HG03135 (cell line): ENCODE data around the gene P2RY11.

Source experiments
- ATAC-seq: cut with Tn5 transposase; IDR thresholded peaks from one replicate; pipeline ENCODE4 v1.9.1; 2021; ENCODE audit warnings: mild to moderate bottlenecking, moderate library complexity; ENCODE audit not compliant: unreplicated experiment

Gene P2RY11, protein sequence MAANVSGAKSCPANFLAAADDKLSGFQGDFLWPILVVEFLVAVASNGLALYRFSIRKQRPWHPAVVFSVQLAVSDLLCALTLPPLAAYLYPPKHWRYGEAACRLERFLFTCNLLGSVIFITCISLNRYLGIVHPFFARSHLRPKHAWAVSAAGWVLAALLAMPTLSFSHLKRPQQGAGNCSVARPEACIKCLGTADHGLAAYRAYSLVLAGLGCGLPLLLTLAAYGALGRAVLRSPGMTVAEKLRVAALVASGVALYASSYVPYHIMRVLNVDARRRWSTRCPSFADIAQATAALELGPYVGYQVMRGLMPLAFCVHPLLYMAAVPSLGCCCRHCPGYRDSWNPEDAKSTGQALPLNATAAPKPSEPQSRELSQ

DNA sequence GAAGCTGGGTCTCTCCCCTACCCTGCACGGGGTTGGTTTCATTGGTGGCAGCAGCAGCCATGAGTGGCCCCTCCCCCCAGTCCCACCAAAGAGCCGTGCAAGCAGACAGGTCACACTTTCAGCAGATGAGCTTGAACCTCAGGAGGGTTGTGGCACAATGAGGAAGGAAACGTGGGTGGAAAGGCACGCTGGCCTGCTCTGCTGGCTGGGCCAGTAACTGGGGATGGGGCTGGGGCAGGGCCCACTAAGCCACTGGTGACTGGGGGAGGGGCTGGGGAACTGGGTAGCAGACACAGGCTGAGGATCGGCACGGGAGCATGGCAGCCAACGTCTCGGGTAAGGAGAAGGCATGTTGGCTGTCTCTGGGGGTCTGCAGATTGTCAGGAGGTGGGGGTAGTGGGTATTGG is at the start of gene P2RY11:
Gene P2RY11 (plus strand): TSS at position 289 of the 407 bp plus-strand sequence. CDS start 29 bp downstream, at position 318.
- no peak for ATAC-seq

DNA sequence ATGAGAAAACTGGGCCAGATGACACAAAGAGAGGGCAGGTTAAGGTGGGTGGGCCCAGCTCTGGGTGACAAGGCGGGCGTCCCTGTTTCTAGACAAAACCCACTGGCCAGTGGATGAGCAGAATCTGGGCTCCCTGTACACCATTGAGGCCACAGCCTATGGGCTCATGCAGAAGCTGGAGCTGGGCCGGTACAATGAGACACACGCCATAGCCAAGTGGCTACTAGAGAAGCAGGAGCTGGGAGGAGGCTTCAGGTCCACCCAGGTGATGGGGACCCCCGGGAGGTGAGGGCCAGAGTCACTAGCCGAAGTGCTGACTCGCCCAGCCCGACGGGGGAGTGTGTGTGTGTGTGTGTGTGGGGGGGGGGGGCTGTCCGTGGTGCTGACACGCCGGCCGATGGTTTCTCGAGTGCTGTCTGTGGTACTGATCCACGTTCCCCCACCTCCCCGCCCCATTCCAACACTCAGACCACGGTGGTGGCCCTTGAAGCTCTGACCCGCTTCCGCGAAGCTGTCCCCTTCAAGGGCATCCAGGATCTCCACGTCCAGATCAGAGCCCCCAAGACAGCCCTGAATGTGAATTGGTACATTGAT is 49.7 kb upstream of the P2RY11 start:
- no peak for ATAC-seq

DNA sequence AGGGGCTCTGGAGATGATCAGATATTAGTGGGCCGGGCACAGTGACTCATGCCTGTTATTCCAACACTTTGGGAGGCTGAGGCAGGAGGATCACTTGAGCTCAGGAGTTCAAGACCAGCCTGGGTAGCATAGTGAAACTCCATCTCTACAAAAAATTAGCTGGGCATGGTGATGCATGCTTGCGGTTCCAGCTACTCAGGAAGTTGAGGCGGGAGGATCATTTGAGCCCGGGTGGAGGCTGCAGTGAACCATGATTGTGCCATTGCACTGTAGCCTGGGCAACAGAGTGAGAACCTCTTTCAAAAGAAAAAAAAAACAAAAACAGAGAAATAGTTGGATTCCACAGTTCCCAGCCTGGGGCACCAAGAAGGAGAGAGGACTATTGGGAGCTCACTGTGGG is 43.3 kb upstream of the P2RY11 start:
- ATAC-seq, result no peak

GRCh38 chr19:10069046-10069445 is 42.4 kb upstream of the P2RY11 start:
- ATAC-seq, result no peak

- ATAC-seq, result no peak
These were observed 40.6 kb upstream of the P2RY11 start for GRCh38 chr19:10070730-10071446.

DNA sequence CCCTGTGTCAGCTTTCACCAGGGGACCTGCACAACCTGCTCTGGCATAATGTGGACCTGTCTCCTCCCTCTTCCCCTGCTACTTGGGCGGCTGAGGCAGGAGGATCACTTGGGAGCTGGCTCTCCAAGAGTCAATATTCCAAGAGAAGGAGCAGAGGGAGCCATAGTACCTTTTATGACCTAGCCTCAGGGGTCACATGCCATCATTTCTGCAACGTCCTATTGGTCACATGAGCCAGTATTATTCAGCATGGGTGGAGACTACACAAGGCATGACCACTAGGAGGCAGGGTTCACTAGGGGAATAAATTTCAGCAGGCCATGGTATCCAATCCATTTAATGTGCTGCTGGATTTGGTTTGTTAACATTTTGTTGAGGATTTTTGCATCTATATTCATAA is 37.3 kb upstream of the P2RY11 start:
- ATAC-seq, result no peak

DNA sequence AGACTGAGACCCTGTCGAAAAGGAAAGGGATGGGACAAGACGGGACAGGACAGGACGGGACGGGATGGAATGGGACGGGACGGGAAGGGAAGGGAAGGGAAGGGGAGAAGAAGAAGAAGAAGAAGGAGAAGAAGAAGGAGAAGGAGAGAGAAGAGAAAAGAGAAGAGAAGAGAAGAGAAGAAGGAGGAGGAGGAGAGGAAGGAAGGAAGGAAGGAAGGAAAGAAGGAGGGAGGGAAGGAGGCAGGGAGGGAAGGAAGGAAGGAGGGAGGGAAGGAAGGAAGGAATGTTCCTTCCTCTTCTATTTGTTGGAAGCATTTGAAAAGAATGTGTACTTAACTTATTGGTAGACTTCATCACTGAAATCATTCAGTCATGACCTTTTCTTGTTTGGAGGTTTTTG is 35.0 kb upstream of the P2RY11 start:
- no peak for ATAC-seq

GRCh38 chr19:10078329-10078728 is 33.2 kb upstream of the P2RY11 start:
- ATAC-seq, result no peak

DNA sequence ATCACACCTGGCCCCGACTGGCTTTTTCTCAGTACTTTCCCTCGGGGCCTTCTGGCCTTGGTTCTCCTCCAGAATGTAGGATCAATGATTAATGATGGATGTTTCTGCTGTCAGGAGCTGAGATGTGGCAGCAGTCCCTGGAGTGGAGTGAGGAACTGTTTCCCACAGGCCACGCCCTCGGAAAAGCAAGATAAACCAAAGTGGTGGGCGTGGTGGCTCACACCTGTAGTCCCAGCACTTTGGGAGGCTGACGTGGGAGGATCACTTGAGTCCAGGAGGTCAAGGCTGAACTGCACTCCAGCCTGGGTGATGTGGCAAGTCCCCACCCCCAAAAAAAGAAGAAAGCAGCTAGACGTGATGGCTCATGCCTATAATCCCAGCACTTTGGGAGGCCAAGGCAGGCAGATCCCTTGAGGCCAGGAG is 32.5 kb upstream of the P2RY11 start:
- no peak for ATAC-seq

GRCh38 chr19:10083911-10084310 is 27.6 kb upstream of the P2RY11 start:
- ATAC-seq, result no peak

DNA sequence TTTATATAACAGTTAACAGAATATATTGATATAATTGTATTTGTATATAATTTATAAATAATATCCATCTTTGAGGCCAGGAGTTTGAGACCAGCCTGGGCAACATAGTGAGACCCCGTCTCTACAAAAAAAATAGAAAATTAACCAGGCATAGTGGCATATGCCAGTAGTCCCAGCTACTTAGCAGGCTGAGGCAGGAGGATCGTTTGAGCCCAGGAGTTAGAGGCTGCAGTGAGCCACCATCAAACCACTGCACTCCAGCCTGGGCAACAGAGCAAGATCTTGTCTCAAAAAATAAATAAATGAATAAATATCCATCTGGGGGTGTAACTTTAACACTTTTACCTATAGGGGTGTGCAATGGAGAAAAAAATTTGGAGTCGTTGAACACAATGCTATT is 26.7 kb upstream of the P2RY11 start:
- ATAC-seq, result no peak

GRCh38 chr19:10085641-10086590 is 25.6 kb upstream of the P2RY11 start, which contains the start of gene SHFL:
TSS of gene SHFL (plus strand) at chr19:10086317. CDS start at chr19:10086428, 111 bp downstream.
- peak; percentile 69 for ATAC-seq

DNA sequence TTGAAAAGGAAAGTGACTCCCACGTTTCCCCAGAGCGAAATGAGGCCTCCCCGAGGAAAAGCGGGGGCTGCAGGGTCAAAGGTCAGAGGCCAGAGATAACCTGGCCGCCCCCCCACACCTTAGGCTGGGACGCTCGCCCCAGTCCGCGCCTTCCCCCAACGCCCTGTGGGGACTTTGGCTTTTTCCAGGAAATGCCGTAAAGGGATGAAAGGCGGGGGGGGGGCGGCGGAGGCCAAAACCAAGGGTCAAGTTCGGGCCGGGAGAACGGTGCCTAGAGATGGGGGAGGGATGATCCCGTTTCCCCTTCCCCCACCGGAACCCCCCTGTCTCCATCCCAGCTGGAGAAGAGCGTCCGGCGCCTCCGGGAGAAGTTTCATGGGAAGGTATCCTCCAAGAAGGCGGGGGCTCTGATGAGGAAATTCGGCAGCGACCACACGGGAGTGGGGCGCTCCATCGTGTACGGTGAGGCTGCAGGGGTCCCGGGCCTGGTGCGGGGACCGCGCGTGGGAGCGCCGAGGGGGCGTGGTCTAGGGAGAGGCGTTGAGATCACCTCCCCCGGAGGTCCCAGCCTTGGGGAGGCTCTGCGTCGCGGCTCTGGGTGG is 24.8 kb upstream of the P2RY11 start:
- no peak for ATAC-seq

DNA sequence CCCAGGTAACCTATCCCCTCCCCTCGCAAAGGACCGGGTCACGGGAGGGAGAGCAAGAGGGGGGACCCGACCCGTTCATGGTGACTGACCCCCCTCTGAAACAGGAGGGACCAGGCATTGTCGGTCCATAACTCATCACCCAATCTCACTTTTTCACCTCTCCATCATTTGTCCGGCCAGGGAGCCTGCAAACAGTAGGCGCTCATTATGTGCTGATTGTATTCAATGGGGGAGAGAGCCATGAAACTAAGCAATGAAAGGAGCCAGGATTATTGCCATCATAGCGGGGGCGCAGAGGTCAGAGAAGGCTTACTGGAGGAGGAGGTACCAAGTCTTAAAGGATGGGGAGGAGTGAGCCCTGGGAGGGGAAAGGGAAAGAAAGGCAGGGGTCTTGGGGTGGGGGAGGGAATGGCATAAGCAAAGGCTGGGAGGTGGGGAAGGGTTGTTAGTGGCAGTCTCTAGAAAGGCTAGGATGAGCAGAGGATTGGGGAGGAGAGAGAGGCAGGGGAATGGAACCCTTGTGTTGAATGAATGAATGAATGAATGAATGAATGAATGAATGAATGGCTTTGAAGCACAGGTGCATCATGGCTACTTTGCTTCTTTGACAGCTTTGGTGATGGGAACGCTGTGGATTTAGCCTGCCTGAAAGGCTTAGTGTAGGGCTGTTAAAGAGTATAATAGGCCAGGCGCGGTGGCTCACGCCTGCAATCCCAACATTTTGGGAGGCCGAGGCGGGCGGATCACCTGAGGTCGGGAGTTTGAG is 24.0 kb upstream of the P2RY11 start:
- ATAC-seq, result no peak

- ATAC-seq, result no peak
These were observed 22.4 kb upstream of the P2RY11 start for GRCh38 chr19:10088949-10089554.

DNA sequence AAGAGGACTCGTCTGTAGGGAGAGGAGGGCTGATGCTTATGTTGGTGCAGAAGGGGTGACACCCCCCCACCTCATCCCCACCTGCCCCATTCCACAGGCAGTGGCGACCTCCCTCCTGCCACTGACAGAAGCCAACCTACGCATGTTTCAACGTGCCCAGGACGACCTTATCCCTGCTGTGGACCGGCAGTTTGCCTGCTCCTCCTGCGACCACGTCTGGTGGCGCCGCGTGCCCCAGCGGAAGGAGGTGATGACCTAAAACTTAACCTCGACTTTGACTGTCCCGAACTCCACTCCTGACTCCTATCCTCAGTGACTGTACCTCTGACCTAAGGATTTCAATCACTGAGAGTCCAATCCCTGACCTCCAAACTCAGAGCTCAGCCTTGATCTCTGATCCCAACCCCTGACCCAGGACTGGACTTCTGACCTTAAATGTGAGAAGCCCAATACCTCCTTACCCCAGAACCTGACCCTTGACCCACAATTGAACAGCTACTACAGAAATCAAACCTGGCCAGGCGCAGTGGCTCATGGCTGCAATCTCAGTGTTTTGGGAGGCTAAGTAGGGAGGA is 21.6 kb upstream of the P2RY11 start:
- no peak for ATAC-seq

GRCh38 chr19:10091370-10091687 is 20.2 kb upstream of the P2RY11 start:
- ATAC-seq, result no peak

- ATAC-seq, result no peak
These were observed 19.4 kb upstream of the P2RY11 start for GRCh38 chr19:10091895-10092641.
